IMR-90 (cell line): Measurements from ENCODE around the gene RPL18. TPM values are rescaled to one million over a fixed set of nuclear protein-coding genes. Genes with fewer than 3 reads are reported as not detected.

Experiments
- ATAC-seq: fragments of 200-7000 bp; cut with Tn5 transposase; 2 replicates; pipeline ENCODE4 v1.9.1; 2020; ENCODE audit warnings: low read depth, mild to moderate bottlenecking, moderate library complexity
- BruUV-seq: library from RNA; stranded (reverse); fragments of 400-500 nt; replicated peaks from 2 replicates; lab custom pipeline; 2021; lab: Mats Ljungman, UMichigan
- CTCF ChIA-PET: fragments of 300-600 bp; formaldehyde crosslinking; extraction: SDS; loops from one replicate; lab custom pipeline; 2021; ENCODE audit warnings: antibody characterized with exemption; lab: Yijun Ruan, JAX
- POLR2A ChIA-PET: fragments of 300-600 bp; sonication (Branson Sonifier 250); formaldehyde crosslinking; loops from one replicate; lab custom pipeline; 2022; ENCODE audit warnings: antibody characterized with exemption; ENCODE audit not compliant: unreplicated experiment; lab: Charles Lee
- DNase-seq: peaks from one replicate; pipeline ENCODE4 v3.0.0; 2013
- H2AFZ ChIP-seq: replicated peaks from 2 replicates; pipeline ENCODE3; 2013; ENCODE audit warnings: low read length, mild to moderate bottlenecking; ENCODE audit not compliant: poor library complexity
- H2AK5ac ChIP-seq: 2 replicates; pipeline ENCODE4 v1.6.1; 2013; ENCODE audit warnings: low read depth, low read length, inconsistent platforms
- H2AK9ac ChIP-seq: replicated peaks from 2 replicates; pipeline ENCODE3; 2013; ENCODE audit warnings: mild to moderate bottlenecking, low read depth, low read length, moderate library complexity; ENCODE audit not compliant: poor library complexity
- H2BK120ac ChIP-seq: 2 replicates; pipeline ENCODE4 v1.6.1; 2013; ENCODE audit warnings: low read depth, low read length, inconsistent platforms
- H2BK15ac ChIP-seq: 3 replicates; pipeline ENCODE4 v1.6.1; 2013; ENCODE audit warnings: low read depth, low read length, inconsistent platforms
- H2BK20ac ChIP-seq: 2 replicates; pipeline ENCODE4 v1.6.1; 2013; ENCODE audit warnings: low read depth, mild to moderate bottlenecking, inconsistent platforms, low read length, moderate library complexity
- H2BK5ac ChIP-seq: 2 replicates; pipeline ENCODE4 v1.6.1; 2013; ENCODE audit warnings: mild to moderate bottlenecking, low read depth, low read length, inconsistent platforms; ENCODE audit not compliant: poor library complexity, severe bottlenecking
- H3K14ac ChIP-seq: replicated peaks from 2 replicates; pipeline ENCODE4 v1.6.1; 2013; ENCODE audit warnings: low read depth, low read length, inconsistent platforms
- H3K18ac ChIP-seq: 2 replicates; pipeline ENCODE4 v1.6.1; 2013; ENCODE audit warnings: low read depth, low read length, control low read depth
- H3K23ac ChIP-seq: 2 replicates; pipeline ENCODE4 v1.6.1; 2013; ENCODE audit warnings: low read depth, low read length, inconsistent platforms
- H3K27ac ChIP-seq: 2 replicates; pipeline ENCODE4 v1.5.1; 2013; ENCODE audit warnings: mild to moderate bottlenecking, control low read depth, low read length; ENCODE audit not compliant: insufficient read depth
- H3K27me3 ChIP-seq: 2 replicates; pipeline ENCODE4 v1.6.1; 2013; ENCODE audit warnings: low read length; ENCODE audit not compliant: control insufficient read depth, insufficient read depth
- H3K36me3 ChIP-seq: 2 replicates; pipeline ENCODE4 v1.6.1; 2013; ENCODE audit warnings: low read length, mixed read lengths; ENCODE audit not compliant: control insufficient read depth, insufficient read depth
- H3K4ac ChIP-seq: 2 replicates; pipeline ENCODE4 v1.6.1; 2013; ENCODE audit warnings: low read depth, low read length, inconsistent platforms
- H3K4me1 ChIP-seq: 2 replicates; pipeline ENCODE4 v1.6.1; 2013; ENCODE audit warnings: low read length, mixed read lengths; ENCODE audit not compliant: control insufficient read depth, insufficient read depth
- H3K4me2 ChIP-seq: 2 replicates; pipeline ENCODE4 v1.6.1; 2013; ENCODE audit warnings: low read depth, mild to moderate bottlenecking, control low read depth, low read length, moderate library complexity
- H3K4me3 ChIP-seq: 2 replicates; pipeline ENCODE4 v1.5.1; 2013; ENCODE audit warnings: low read depth, mild to moderate bottlenecking, control low read depth, low read length, moderate library complexity; ENCODE audit not compliant: insufficient read depth
- H3K56ac ChIP-seq: 2 replicates; pipeline ENCODE4 v1.6.1; 2013; ENCODE audit warnings: low read length, inconsistent platforms; ENCODE audit not compliant: insufficient read depth; ENCODE audit errors: extremely low read depth
- H3K79me1 ChIP-seq, 2 experiments: 2 replicates each; pipeline ENCODE4 v1.6.1; 2013; ENCODE audit warnings: low read length in 2 of 2, inconsistent platforms in 1 of 2, low read depth in 1 of 2
- H3K9ac ChIP-seq: 2 replicates; pipeline ENCODE4 v1.6.1; 2013; ENCODE audit warnings: low read depth, low read length, control low read depth
- H3K9me1 ChIP-seq: 2 replicates; pipeline ENCODE4 v1.6.1; 2013; ENCODE audit warnings: low read length, inconsistent platforms; ENCODE audit not compliant: insufficient read depth
- H3K9me3 ChIP-seq: 2 replicates; pipeline ENCODE4 v1.6.1; 2013; ENCODE audit warnings: low read length; ENCODE audit not compliant: control insufficient read depth, insufficient read depth
- H4K20me1 ChIP-seq: 2 replicates; pipeline ENCODE4 v1.6.1; 2013; ENCODE audit warnings: low read length, inconsistent platforms; ENCODE audit not compliant: insufficient read depth
- H4K5ac ChIP-seq: 2 replicates; pipeline ENCODE4 v1.6.1; 2013; ENCODE audit warnings: mild to moderate bottlenecking, low read depth, low read length, control low read depth
- H4K8ac ChIP-seq, 2 experiments: 2 replicates each; pipeline ENCODE4 v1.6.1; 2013; ENCODE audit warnings: low read depth in 2 of 2, low read length in 2 of 2, control low read depth in 1 of 2, inconsistent platforms in 1 of 2
- H4K91ac ChIP-seq: 2 replicates; pipeline ENCODE4 v1.6.1; 2013; ENCODE audit warnings: low read depth, low read length, inconsistent platforms; ENCODE audit not compliant: insufficient read depth
- BHLHE40 ChIP-seq: fragments of 150-350 bp; IDR thresholded peaks from 2 replicates; pipeline ENCODE4 v1.6.1; 2016; ENCODE audit warnings: mild to moderate bottlenecking, low read depth, low read length
- CEBPB ChIP-seq: IDR thresholded peaks from 2 replicates; pipeline ENCODE4 v1.6.1; 2012; ENCODE audit warnings: low read depth, low read length, improper control_type of control experiment
- CHD1 ChIP-seq: IDR thresholded peaks from 2 replicates; pipeline ENCODE4 v1.6.1; 2012; ENCODE audit warnings: low read depth, low read length, improper control_type of control experiment
- CTCF ChIP-seq: conservative IDR thresholded peaks from 2 replicates; pipeline ENCODE4 v1.5.1; 2012; ENCODE audit warnings: mild to moderate bottlenecking, low read depth, low read length, improper control_type of control experiment
- ELK1 ChIP-seq: fragments of 150-350 bp; IDR thresholded peaks from 2 replicates; pipeline ENCODE4 v1.6.1; 2016; ENCODE audit warnings: low read depth, mild to moderate bottlenecking, low read length, moderate library complexity, borderline replicate concordance
- FOS ChIP-seq: fragments of 150-350 bp; IDR thresholded peaks from 2 replicates; pipeline ENCODE4 v1.6.1; 2016; ENCODE audit warnings: low read depth, low read length
- MAFK ChIP-seq: IDR thresholded peaks from 2 replicates; pipeline ENCODE4 v1.6.1; 2012; ENCODE audit warnings: low read depth, low read length, improper control_type of control experiment
- MAZ ChIP-seq: IDR thresholded peaks from 2 replicates; pipeline ENCODE4 v1.6.1; 2012; ENCODE audit warnings: low read depth, mild to moderate bottlenecking, low read length, improper control_type of control experiment, moderate library complexity, borderline replicate concordance
- NFE2L2 ChIP-seq: fragments of 150-350 bp; IDR thresholded peaks from 2 replicates; pipeline ENCODE4 v1.6.1; 2016; ENCODE audit warnings: low read depth, mild to moderate bottlenecking, low read length
- POLR2A ChIP-seq: IDR thresholded peaks from 2 replicates; pipeline ENCODE4 v1.6.1; 2012; ENCODE audit warnings: mild to moderate bottlenecking, low read depth, low read length
- RAD21 ChIP-seq: IDR thresholded peaks from 2 replicates; pipeline ENCODE4 v1.6.1; 2012; ENCODE audit warnings: low read length, improper control_type of control experiment
- RFX5 ChIP-seq: IDR thresholded peaks from 2 replicates; pipeline ENCODE4 v1.8.0; 2012; ENCODE audit warnings: low read depth, mild to moderate bottlenecking, low read length, moderate library complexity
- USF2 ChIP-seq: fragments of 150-350 bp; IDR thresholded peaks from 2 replicates; pipeline ENCODE4 v1.6.1; 2017; ENCODE audit warnings: mild to moderate bottlenecking, antibody characterized with exemption, low read length, low read depth
- WGBS, 2 experiments: methylation state at CpG; one replicate each; pipeline versions ENCODE4 v1.1.5 to v1.1.7; 2013; ENCODE audit warnings: missing lambda C conversion rate in 2 of 2; ENCODE audit not compliant: insufficient read length in 1 of 2; ENCODE audit errors: extremely low coverage in 2 of 2; 5-methylcytosine and 5-hydroxymethylcytosine counted together
- dilution Hi-C: fragments of 300-500 bp; cut with HindIII; formaldehyde crosslinking; loops from one replicate; pipeline ENCODE4 v1.14.3; 2018; ENCODE audit warnings: low sequenced_read_pairs; ENCODE audit not compliant: unreplicated experiment
- in situ Hi-C: fragments of 300-500 bp; cut with MboI; formaldehyde crosslinking; loops from 3 replicates; pipeline ENCODE4 v1.14.3; 2019; ENCODE audit warnings: low sequenced_read_pairs, inconsistent platforms, mixed read lengths
- intact Hi-C: fragments of 100-400 bp; cut with micrococcal nuclease; formaldehyde crosslinking; loops from 2 replicates; pipeline ENCODE4 v1.10.0; 2022
- polyA plus RNA-seq, 3 experiments: library from polyadenylated mRNA; depleted of rRNA; stranded (reverse); fragments of >200 nt; gene quantifications; 2 replicates each; pipeline ENCODE4 v1.2.3, GENCODE V29; 2012; ENCODE audit warnings: low replicate concordance in 1 of 3
- total RNA-seq: library from RNA; depleted of rRNA; stranded (reverse); fragments of >200 nt; gene quantifications from 2 replicates; pipeline ENCODE4 v1.2.3, GENCODE V29; 2012

RPL18 gene
- total and polyA plus RNA-seq, 2 of the 4 experiments (the other 2 are of a cell fraction), result 1,909 to 2,254 TPM

- ATAC-seq (no peak), DNase-seq (no peak)
- WGBS, 2 experiments, result 90% methylated on average over 23 of the region's 39 CpGs; no CpG with 5 or more reads in 1 of the 2 experiments
- Histone ChIP-seq H2BK15ac (no peak overlapping the region), H4K5ac (no peak overlapping the region), H4K91ac (no peak overlapping the region), H3K4me3 (no peak overlapping the region), H2AK5ac (no peak overlapping the region), H2AFZ (no peak overlapping the region), H3K36me3 (no peaks in the 10 kb centered on the region), H3K9me1 (no peaks in the 10 kb centered on the region), H3K4me2 (no peak overlapping the region), H4K20me1 (no peaks in the 10 kb centered on the region), H3K23ac (no peak overlapping the region), H3K27me3 (peaks cover 11% of the 10 kb centered on the region), H2BK120ac (no peak overlapping the region), H3K27ac (no peak overlapping the region), H3K4ac (no peak overlapping the region), H2BK20ac (no peak overlapping the region), H2AK9ac (no peak overlapping the region), H2BK5ac (no peak overlapping the region), H3K9ac (no peak overlapping the region), H3K9me3 (no peaks in the 10 kb centered on the region), H3K56ac (no peak overlapping the region), H3K14ac (no peak overlapping the region), H3K79me1 (no peaks in the 10 kb centered on the region), H3K18ac (no peak overlapping the region), H3K4me1 (no peaks in the 10 kb centered on the region), H4K8ac (no peak overlapping the region)
- dilution Hi-C loops, result no loop called here
- POLR2A ChIA-PET, result no interaction called here
- no peak for TF ChIP-seq CEBPB
- no peak for TF ChIP-seq USF2
- no peak for TF ChIP-seq CHD1
- no peak for TF ChIP-seq NFE2L2
- TF ChIP-seq FOS, result no peak
- TF ChIP-seq RFX5, result no peak
- no peak for TF ChIP-seq MAFK
- TF ChIP-seq CTCF, result no peak
- no peak for TF ChIP-seq POLR2A
- no peak for TF ChIP-seq RAD21
- no peak for TF ChIP-seq MAZ
- TF ChIP-seq ELK1, result no peak
- no peak for TF ChIP-seq BHLHE40
- in situ Hi-C loops, result no loop called here
- intact Hi-C loops, result no loop called here
- CTCF ChIA-PET, result interaction anchor here (0.6 kb wide), 1 partner anchor 93 kb away, joined by 3 read pairs; no protein-coding TSS in a partner anchor
- BruUV-seq, result no TSS peak
These were observed 15.5 kb downstream of the RPL18 start for GRCh38 chr19:48603449-48603848.
